Sigmoid colon (tissue), 4 donors: Measurements from ENCODE around the gene MAN2A2.

ENCODE experiments used
- POLR2A ChIP-seq, 2 donors: fragments of 450-650 bp; IDR thresholded peaks; one replicate each; pipeline ENCODE4 v1.6.1; 2016; ENCODE audit warnings: antibody characterized with exemption in 2 of 2, mild to moderate bottlenecking in 2 of 2, moderate library complexity in 2 of 2
- POLR2AphosphoS5 ChIP-seq, 4 donors: sonication (generic); formaldehyde crosslinking; IDR thresholded peaks; one replicate each; pipeline ENCODE4 v1.6.1; 2017; ENCODE audit warnings: antibody characterized with exemption in 4 of 4
- TF ChIP-seq, protein P1 (sequence below), 4 experiments: fragments of 450-650 bp in 3 of 4; fragments of 200-600 bp in 1 of 4; IDR thresholded peaks; one replicate each; pipeline ENCODE4 v1.5.1; 2016 to 2019; ENCODE audit warnings: antibody characterized with exemption in 4 of 4, mild to moderate bottlenecking in 3 of 4, moderate library complexity in 2 of 4

DNA sequence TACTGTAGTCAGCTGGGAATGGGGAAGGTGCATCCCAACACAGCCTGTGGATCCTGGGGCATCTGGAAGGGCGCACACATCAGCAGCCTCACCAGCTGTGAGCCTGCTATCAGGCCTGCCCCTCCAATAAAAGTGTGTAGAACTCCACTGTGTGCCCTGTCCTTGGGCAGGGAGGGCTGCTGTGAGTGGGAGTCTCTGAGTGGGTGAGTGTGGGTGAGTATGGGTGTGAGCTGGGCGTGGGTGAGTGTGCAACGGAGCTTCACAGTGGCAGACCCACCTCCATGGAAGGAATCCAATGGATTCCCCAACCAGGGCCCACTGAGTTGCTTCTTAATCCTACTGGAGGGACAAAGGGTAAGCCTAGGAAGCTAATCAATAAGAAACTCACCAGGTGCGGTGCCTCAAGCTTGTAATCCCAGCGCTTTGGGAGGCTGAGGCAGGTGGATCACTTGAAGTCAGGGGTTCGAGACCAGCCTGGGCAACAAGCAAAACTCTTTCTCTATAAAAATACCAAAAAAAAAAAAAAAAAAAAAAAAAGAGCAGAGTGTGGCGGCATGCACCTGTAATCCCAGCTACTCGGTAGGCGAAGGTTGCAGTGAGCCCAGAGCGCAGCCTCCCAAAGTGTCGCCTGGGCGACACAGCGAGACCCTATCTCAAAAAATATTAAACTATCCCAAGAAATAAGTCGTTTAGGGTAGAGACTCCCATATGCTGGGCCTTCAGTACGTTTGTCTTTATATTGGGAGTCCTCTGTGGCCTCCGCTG, 51.0 kb downstream of the MAN2A2 start:
- TF ChIP-seq, protein P1, sequence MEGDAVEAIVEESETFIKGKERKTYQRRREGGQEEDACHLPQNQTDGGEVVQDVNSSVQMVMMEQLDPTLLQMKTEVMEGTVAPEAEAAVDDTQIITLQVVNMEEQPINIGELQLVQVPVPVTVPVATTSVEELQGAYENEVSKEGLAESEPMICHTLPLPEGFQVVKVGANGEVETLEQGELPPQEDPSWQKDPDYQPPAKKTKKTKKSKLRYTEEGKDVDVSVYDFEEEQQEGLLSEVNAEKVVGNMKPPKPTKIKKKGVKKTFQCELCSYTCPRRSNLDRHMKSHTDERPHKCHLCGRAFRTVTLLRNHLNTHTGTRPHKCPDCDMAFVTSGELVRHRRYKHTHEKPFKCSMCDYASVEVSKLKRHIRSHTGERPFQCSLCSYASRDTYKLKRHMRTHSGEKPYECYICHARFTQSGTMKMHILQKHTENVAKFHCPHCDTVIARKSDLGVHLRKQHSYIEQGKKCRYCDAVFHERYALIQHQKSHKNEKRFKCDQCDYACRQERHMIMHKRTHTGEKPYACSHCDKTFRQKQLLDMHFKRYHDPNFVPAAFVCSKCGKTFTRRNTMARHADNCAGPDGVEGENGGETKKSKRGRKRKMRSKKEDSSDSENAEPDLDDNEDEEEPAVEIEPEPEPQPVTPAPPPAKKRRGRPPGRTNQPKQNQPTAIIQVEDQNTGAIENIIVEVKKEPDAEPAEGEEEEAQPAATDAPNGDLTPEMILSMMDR (IDR thresholded peaks at IDR 0.05) = no peak
- no peak for TF ChIP-seq POLR2A (IDR thresholded peaks at IDR 0.05)
- no peak for TF ChIP-seq POLR2AphosphoS5 (IDR thresholded peaks at IDR 0.05)
